ENCODE measurements around the gene MUC5B. TPM values are rescaled to one million over a fixed set of nuclear protein-coding genes. Genes with fewer than 3 reads are reported as not detected.

Gene MUC5B
- total RNA-seq, 1 experiment from 2014 or later, result not detected

GRCh38 chr11:1305063-1305495 lies 82.2 kb downstream of the MUC5B start:
- H3K9me3 Mint-ChIP-seq (ENCODE audit: unreplicated experiment), result no peaks in the 10 kb centered on the region
- peaks cover 6% of the 10 kb centered on the region for H3K36me3 Mint-ChIP-seq (ENCODE audit: insufficient read depth, unreplicated experiment)
- intact Hi-C loops (cut with micrococcal nuclease), result loop anchor here (5.0 to 10.0 kb wide), 3 partner anchors 80 to 230 kb away; partner anchors contain the start of gene BRSK2
- ChIA-PET CTCF (no interaction called here), POLR2A (no interaction called here)
- TF ChIP-seq CTCF (IDR thresholded peaks at IDR 0.05; ENCODE audit: unreplicated experiment), result no peak
- no peaks in the 10 kb centered on the region for H3K27me3 Mint-ChIP-seq (ENCODE audit: insufficient read depth, unreplicated experiment)
- no peak overlapping the region for H3K27ac Mint-ChIP-seq (ENCODE audit: low read depth, unreplicated experiment)
- DNase-seq (ENCODE audit: unreplicated experiment), result no peak
- H3K4me1 Mint-ChIP-seq (ENCODE audit: insufficient read depth, unreplicated experiment), result no peaks in the 10 kb centered on the region
- BruUV-seq (replicated peaks), result no TSS peak
- H3K4me3 Mint-ChIP-seq (ENCODE audit: unreplicated experiment), result no peak overlapping the region

- Mint-ChIP-seq H3K27me3 (ENCODE audit: insufficient read depth, unreplicated experiment) (no peaks in the 10 kb centered on the region), H3K9me3 (ENCODE audit: unreplicated experiment) (no peaks in the 10 kb centered on the region), H3K36me3 (ENCODE audit: insufficient read depth, unreplicated experiment) (peaks cover 6% of the 10 kb centered on the region), H3K4me1 (ENCODE audit: insufficient read depth, unreplicated experiment) (peaks cover 3% of the 10 kb centered on the region), H3K27ac (ENCODE audit: low read depth, unreplicated experiment) (no peak overlapping the region), H3K4me3 (ENCODE audit: unreplicated experiment) (no peak overlapping the region)
- POLR2A ChIA-PET, result no interaction called here
- BruUV-seq (replicated peaks), result no TSS peak
- CTCF ChIA-PET, result no interaction called here
- TF ChIP-seq CTCF (IDR thresholded peaks at IDR 0.05; ENCODE audit: unreplicated experiment), result no peak
- DNase-seq (ENCODE audit: unreplicated experiment), result no peak
- intact Hi-C loops (cut with micrococcal nuclease), result loop anchor here (5.0 to 10.0 kb wide), 3 partner anchors 79 to 229 kb away; partner anchors contain the start of gene BRSK2
Measured at GRCh38 chr11:1305501-1306056, 82.7 kb downstream of the MUC5B start.

GRCh38 chr11:1306186-1307162 lies 83.6 kb downstream of the MUC5B start:
- CTCF ChIA-PET, result interaction anchor here (0.5 kb wide), 1 partner anchor 272 kb away, joined by 3 read pairs; no protein-coding TSS in a partner anchor
- H3K36me3 Mint-ChIP-seq (ENCODE audit: insufficient read depth, unreplicated experiment), result peaks cover 6% of the 10 kb centered on the region
- no TSS peak for BruUV-seq (replicated peaks)
- no peak overlapping the region for H3K27ac Mint-ChIP-seq (ENCODE audit: low read depth, unreplicated experiment)
- TF ChIP-seq CTCF (IDR thresholded peaks at IDR 0.05; ENCODE audit: unreplicated experiment), result no peak
- peaks cover 8% of the 10 kb centered on the region for H3K4me1 Mint-ChIP-seq (ENCODE audit: insufficient read depth, unreplicated experiment)
- H3K27me3 Mint-ChIP-seq (ENCODE audit: insufficient read depth, unreplicated experiment), result no peaks in the 10 kb centered on the region
- intact Hi-C loops (cut with micrococcal nuclease), result loop anchor here (5.0 to 10.0 kb wide), 3 partner anchors 78 to 228 kb away; partner anchors contain the start of gene BRSK2
- H3K9me3 Mint-ChIP-seq (ENCODE audit: unreplicated experiment), result no peaks in the 10 kb centered on the region
- no peak for DNase-seq (ENCODE audit: unreplicated experiment)
- peak overlapping the region; percentile 29 for H3K4me3 Mint-ChIP-seq (ENCODE audit: unreplicated experiment)
- POLR2A ChIA-PET, result no interaction called here

All from MCF 10A (cell line).